DOHH2 (cell line): Measurements from ENCODE around the gene PMM2.

ENCODE experiments used
- H3F3A ChIP-seq: fragments of 200-600 bp; sonication (generic), shearing (Covaris generic); 2 replicates; pipeline ENCODE4 v1.6.0; 2016; ENCODE audit warnings: antibody characterized with exemption, mild to moderate bottlenecking; ENCODE audit not compliant: control insufficient read depth, insufficient read depth
- H3K27ac ChIP-seq: fragments of 200-600 bp; sonication (generic); 2 replicates; pipeline ENCODE4 v1.5.1; 2014; ENCODE audit warnings: low read depth, mild to moderate bottlenecking, low read length, moderate library complexity
- H3K27me3 ChIP-seq: fragments of 200-600 bp; sonication (generic); 2 replicates; pipeline ENCODE4 v1.6.1; 2014; ENCODE audit warnings: mild to moderate bottlenecking, low read length, mixed read lengths; ENCODE audit not compliant: control insufficient read depth
- H3K36me3 ChIP-seq: fragments of 200-600 bp; sonication (generic); 2 replicates; pipeline ENCODE4 v1.6.1; 2014; ENCODE audit warnings: mild to moderate bottlenecking, low read length, moderate library complexity, mixed read lengths; ENCODE audit not compliant: control insufficient read depth
- H3K4me1 ChIP-seq: fragments of 200-600 bp; sonication (generic); 2 replicates; pipeline ENCODE4 v1.6.1; 2014; ENCODE audit warnings: mild to moderate bottlenecking, low read length, mixed read lengths; ENCODE audit not compliant: control insufficient read depth
- H3K4me2 ChIP-seq: fragments of 200-600 bp; sonication (generic); 2 replicates; pipeline ENCODE4 v1.6.0; 2014; ENCODE audit warnings: mild to moderate bottlenecking, low read length, moderate library complexity
- H3K4me3 ChIP-seq: fragments of 200-600 bp; sonication (generic); 2 replicates; pipeline ENCODE4 v1.5.1; 2014; ENCODE audit warnings: mild to moderate bottlenecking, low read length, mixed read lengths
- H3K79me2 ChIP-seq: fragments of 200-600 bp; sonication (generic); 2 replicates; pipeline ENCODE4 v1.6.1; 2014; ENCODE audit warnings: mild to moderate bottlenecking, low read length, mixed read lengths; ENCODE audit not compliant: control insufficient read depth
- H3K9me2 ChIP-seq: fragments of 200-600 bp; sonication (generic); replicated peaks from 2 replicates; pipeline ENCODE4 v1.6.1; 2014; ENCODE audit warnings: mild to moderate bottlenecking, low read length, mixed read lengths; ENCODE audit not compliant: control insufficient read depth
- H3K9me3 ChIP-seq: fragments of 200-600 bp; sonication (generic); 2 replicates; pipeline ENCODE4 v1.6.1; 2014; ENCODE audit warnings: antibody characterized with exemption, low read length, mixed read lengths; ENCODE audit not compliant: control insufficient read depth, insufficient read depth
- H4K20me1 ChIP-seq: fragments of 200-600 bp; sonication (generic); 2 replicates; pipeline ENCODE4 v1.6.0; 2014; ENCODE audit warnings: low read depth, mild to moderate bottlenecking, antibody characterized with exemption, low read length, moderate library complexity; ENCODE audit not compliant: control insufficient read depth, insufficient read depth
- EZH2phosphoT487 ChIP-seq: fragments of 200-600 bp; sonication (generic); IDR thresholded peaks from 2 replicates; pipeline ENCODE4 v1.6.1; 2017; ENCODE audit warnings: borderline replicate concordance, mild to moderate bottlenecking, antibody characterized with exemption, low read length, moderate library complexity, mixed read lengths
- TF ChIP-seq, protein P1 (sequence below): fragments of 200-600 bp; sonication (generic); IDR thresholded peaks from one replicate; pipeline ENCODE4 v1.5.1; 2014; ENCODE audit warnings: antibody characterized with exemption, mild to moderate bottlenecking, low read depth, low read length; ENCODE audit not compliant: poor library complexity, severe bottlenecking

The PMM2 gene

DNA sequence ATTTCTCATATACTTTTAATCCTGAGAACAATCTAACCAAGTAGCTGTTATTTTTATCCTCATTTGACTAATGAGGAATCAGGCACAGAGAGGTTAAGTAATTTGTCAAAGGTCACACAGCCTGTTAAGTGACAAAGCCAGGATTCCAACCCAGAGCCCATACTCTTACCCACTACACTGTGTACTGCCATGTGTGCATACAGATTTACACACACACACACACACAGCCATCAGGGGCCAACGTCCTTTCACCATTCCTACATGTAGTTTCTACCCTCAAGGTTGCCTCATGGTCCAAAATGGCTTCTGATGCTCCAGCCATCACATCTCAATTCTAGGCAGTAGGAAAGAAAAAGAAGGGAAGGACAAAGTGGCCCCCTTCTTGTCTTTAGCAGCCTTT is 22.3 kb upstream of the PMM2 start:
- TF ChIP-seq EZH2phosphoT487: no peak
- TF ChIP-seq, protein P1, sequence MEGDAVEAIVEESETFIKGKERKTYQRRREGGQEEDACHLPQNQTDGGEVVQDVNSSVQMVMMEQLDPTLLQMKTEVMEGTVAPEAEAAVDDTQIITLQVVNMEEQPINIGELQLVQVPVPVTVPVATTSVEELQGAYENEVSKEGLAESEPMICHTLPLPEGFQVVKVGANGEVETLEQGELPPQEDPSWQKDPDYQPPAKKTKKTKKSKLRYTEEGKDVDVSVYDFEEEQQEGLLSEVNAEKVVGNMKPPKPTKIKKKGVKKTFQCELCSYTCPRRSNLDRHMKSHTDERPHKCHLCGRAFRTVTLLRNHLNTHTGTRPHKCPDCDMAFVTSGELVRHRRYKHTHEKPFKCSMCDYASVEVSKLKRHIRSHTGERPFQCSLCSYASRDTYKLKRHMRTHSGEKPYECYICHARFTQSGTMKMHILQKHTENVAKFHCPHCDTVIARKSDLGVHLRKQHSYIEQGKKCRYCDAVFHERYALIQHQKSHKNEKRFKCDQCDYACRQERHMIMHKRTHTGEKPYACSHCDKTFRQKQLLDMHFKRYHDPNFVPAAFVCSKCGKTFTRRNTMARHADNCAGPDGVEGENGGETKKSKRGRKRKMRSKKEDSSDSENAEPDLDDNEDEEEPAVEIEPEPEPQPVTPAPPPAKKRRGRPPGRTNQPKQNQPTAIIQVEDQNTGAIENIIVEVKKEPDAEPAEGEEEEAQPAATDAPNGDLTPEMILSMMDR: no peak
- no peaks in the 10 kb centered on the region for H3K27me3 ChIP-seq
- H3K36me3 ChIP-seq: no peaks in the 10 kb centered on the region
- H3K79me2 ChIP-seq: no peaks in the 10 kb centered on the region
- no peaks in the 10 kb centered on the region for H3K9me3 ChIP-seq
- H3K27ac ChIP-seq: no peak overlapping the region
- no peaks in the 10 kb centered on the region for H3K9me2 ChIP-seq
- no peaks in the 10 kb centered on the region for H3K4me1 ChIP-seq
- no peak overlapping the region for H3K4me3 ChIP-seq
- no peaks in the 10 kb centered on the region for H3F3A ChIP-seq
- H3K4me2 ChIP-seq: no peak overlapping the region
- H4K20me1 ChIP-seq: no peaks in the 10 kb centered on the region

DNA sequence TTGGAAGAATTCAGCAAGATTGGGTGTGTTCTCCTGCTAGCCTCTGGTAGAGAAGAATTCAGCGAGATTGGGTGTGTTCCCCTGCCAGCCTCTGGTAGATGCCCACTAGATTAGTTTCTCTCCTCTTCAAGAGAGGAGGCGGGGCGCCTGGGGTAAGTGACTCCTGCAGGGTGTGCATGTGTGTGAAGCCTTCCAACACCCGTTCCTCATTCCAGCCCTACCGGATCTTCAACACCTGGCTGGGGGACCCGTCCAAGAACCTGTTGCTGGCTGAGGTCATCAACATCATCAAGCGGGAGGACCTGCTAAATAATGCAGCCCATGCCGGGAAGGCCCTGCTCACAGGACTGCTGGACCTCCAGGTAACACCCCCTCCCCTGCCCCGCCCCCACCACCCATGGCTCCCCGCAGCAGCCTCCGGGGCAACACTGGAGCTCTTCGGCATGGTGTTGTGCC is 21.5 kb upstream of the PMM2 start:
- no peak overlapping the region for H3K4me3 ChIP-seq
- no peaks in the 10 kb centered on the region for H3K4me1 ChIP-seq
- H4K20me1 ChIP-seq: no peaks in the 10 kb centered on the region
- H3F3A ChIP-seq: no peaks in the 10 kb centered on the region
- no peak overlapping the region for H3K4me2 ChIP-seq
- no peaks in the 10 kb centered on the region for H3K9me2 ChIP-seq
- TF ChIP-seq, protein P1: no peak
- no peak for TF ChIP-seq EZH2phosphoT487
- H3K9me3 ChIP-seq: no peaks in the 10 kb centered on the region
- H3K79me2 ChIP-seq: no peaks in the 10 kb centered on the region
- H3K36me3 ChIP-seq: no peaks in the 10 kb centered on the region
- no peak overlapping the region for H3K27ac ChIP-seq
- no peaks in the 10 kb centered on the region for H3K27me3 ChIP-seq

DNA sequence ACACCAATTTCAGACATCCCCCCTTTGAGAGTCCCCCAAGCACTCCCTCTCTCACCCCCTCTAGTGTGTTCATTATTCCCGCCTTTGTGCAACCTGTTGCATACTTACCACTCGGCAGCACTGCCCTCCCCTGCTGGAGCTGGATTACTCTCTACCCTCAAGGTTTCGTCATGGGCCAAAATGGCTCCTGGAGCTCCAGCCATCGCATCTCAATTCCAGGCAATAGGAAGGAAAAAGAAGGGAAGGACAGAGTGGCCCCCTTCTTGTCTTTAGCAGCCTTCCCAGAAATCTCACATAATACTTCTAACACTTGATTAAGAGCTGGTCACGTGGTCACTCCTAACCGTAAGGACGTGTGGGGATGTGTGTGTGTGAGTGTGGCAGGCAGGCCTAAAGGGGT is 20.4 kb upstream of the PMM2 start:
- H3F3A ChIP-seq: no peaks in the 10 kb centered on the region
- no peak overlapping the region for H3K4me2 ChIP-seq
- H3K79me2 ChIP-seq: no peaks in the 10 kb centered on the region
- no peaks in the 10 kb centered on the region for H3K4me1 ChIP-seq
- TF ChIP-seq EZH2phosphoT487: no peak
- TF ChIP-seq, protein P1: no peak
- no peaks in the 10 kb centered on the region for H3K36me3 ChIP-seq
- no peaks in the 10 kb centered on the region for H3K9me3 ChIP-seq
- H3K27me3 ChIP-seq: no peaks in the 10 kb centered on the region
- no peaks in the 10 kb centered on the region for H4K20me1 ChIP-seq
- H3K9me2 ChIP-seq: no peaks in the 10 kb centered on the region
- H3K4me3 ChIP-seq: no peak overlapping the region
- no peak overlapping the region for H3K27ac ChIP-seq

DNA sequence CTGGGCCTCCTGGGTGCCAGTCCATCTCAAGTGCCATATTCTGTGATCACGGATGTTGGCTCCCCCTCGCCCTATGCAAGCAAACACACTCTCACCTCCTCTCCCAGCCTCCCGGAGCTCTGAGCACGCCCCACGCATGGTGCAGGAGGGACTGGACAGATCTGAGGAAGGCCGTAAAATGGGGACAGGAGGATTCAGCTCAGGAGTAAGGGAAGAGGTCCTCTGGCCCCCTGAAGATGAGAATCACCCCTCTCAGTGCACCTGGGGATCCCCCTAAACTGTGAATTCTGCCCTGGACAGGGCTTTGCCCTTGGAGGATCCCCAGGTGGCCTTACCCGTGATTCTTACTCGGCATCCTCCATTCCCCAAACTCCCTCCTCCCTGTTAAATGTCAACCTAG is 15.8 kb upstream of the PMM2 start:
- Histone ChIP-seq H3K27ac (no peak overlapping the region), H3K4me1 (no peaks in the 10 kb centered on the region), H3K79me2 (no peaks in the 10 kb centered on the region), H3K9me2 (no peaks in the 10 kb centered on the region), H3K36me3 (no peaks in the 10 kb centered on the region), H3K4me3 (no peak overlapping the region), H4K20me1 (no peaks in the 10 kb centered on the region), H3K27me3 (no peaks in the 10 kb centered on the region), H3K9me3 (no peaks in the 10 kb centered on the region), H3K4me2 (no peak overlapping the region), H3F3A (no peaks in the 10 kb centered on the region)
- TF ChIP-seq EZH2phosphoT487: no peak
- TF ChIP-seq, protein P1: no peak
